Measurements from ENCODE around the gene OPRPN.

- no peak for TF ChIP-seq CTCF (IDR thresholded peaks at IDR 0.05; ENCODE audit: extremely low read depth in 1 of 2, insufficient read depth in 1 of 2, low read depth in 1 of 2, low read length in 2 of 2)
- TF ChIP-seq, protein P1, sequence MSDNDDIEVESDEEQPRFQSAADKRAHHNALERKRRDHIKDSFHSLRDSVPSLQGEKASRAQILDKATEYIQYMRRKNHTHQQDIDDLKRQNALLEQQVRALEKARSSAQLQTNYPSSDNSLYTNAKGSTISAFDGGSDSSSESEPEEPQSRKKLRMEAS (IDR thresholded peaks at IDR 0.05; ENCODE audit: insufficient read depth, insufficient read length), result no peak
Observed at GRCh38 chr4:70364002-70364401, 33.7 kb upstream of the OPRPN start.
